GM21390 (cell line): ENCODE results near the gene CXCL5.
A peak's percentile ranks its signal among the peaks of the same experiment; 100 is the strongest.

Source experiments
- ATAC-seq: cut with Tn5 transposase; IDR thresholded peaks from one replicate; pipeline ENCODE4 v1.9.1; 2021; ENCODE audit not compliant: unreplicated experiment

Gene CXCL5

DNA sequence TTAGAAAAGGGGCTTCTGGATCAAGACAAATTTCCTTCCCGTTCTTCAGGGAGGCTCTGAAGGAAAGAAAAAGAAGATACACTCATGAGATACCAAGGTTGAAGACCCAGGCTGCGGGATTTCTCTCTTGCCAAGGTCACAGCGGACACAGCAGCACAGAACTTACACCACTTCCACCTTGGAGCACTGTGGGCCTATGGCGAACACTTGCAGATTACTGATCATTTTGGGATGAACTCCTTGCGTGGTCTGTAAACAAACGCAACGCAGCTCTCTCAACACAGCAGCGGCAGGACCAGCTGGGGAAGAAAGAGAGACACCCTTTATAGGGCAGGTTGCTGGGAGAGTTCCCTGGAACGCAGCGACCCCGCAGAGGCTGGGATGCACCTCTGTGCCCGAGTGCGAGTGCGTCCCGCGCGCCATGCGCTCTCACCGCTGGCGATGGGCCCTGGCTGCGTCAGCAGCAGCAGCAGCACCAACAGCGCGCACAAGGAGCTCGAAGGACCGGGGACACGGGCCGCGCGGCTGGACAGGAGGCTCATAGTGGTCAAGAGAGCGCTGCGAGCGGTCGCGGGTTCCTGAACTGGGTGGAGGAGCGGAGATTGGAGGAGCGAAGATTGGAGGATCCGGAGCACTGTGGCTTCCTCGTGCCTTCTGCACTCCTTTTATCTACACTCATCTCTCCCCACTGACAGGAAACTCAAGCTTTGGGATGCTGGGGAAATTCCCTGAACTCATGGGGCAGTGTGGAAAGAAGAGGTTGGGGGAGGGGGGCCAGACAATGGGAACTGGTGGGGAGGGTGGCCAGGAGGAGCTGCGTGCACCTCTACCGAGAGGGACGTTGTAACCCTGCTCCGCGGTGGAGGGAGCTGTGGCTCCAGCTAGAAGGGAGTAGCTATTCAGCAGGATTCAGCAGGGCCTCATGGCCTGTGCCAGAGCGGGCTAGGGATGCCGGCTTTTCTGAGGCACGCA is at the start of gene CXCL5:
Gene CXCL5 (minus strand): TSS at position 638 of the 972 bp plus-strand sequence. CDS start 96 bp downstream, at position 542.
- no peak for ATAC-seq

- no peak for ATAC-seq
Measured at GRCh38 chr4:74047152-74047551, 48.7 kb upstream of the CXCL5 start.

GRCh38 chr4:74045772-74046171 is 47.3 kb upstream of the CXCL5 start:
- ATAC-seq = no peak

- ATAC-seq = no peak
Measured at GRCh38 chr4:74045247-74045646, 46.8 kb upstream of the CXCL5 start.

GRCh38 chr4:74044677-74045076 is 46.2 kb upstream of the CXCL5 start:
- ATAC-seq = no peak

- ATAC-seq = no peak
Measured at GRCh38 chr4:74042681-74043080, 44.2 kb upstream of the CXCL5 start.

DNA sequence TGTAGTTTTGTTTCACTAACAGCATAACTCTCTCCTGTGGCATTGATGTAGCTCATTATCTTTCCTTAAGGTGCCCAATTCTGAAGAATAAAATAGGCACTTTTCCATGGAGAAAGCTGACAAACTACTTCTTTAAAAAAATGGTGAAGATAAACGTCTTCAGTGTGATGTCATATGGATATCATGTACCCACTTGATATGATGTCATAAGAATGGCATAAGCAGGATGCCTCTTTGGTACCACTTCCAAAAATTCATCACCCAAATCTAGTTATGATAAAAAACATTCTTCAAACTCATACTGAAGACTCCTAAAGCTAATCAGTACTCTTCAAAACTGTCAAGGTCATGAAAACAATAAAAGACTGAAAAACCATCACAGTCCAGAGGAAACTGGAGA is 42.9 kb upstream of the CXCL5 start:
- no peak for ATAC-seq

- no peak for ATAC-seq
Measured at GRCh38 chr4:74039315-74039763, 40.9 kb upstream of the CXCL5 start.

GRCh38 chr4:74038425-74039314 is 40.2 kb upstream of the CXCL5 start, which contains the start of gene CXCL3:
CXCL3 (minus strand) TSS chr4:74038689; CDS start chr4:74038611, 78 bp downstream.
- peak; percentile 60 for ATAC-seq

DNA sequence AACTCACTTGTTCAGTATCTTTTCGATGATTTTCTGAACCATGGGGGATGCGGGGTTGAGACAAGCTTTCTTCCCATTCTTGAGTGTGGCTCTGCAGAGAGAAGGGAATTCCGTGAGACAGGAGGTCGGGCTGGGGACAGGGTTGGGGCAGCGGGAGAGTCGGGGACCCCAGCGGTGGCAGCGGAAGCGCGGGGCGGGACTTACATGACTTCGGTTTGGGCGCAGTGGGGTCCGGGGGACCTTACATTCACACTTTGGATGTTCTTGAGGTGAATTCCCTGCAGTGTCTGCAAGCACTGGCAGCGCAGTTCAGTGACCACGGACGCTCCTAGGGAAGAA is 39.6 kb upstream of the CXCL5 start:
- ATAC-seq = no peak

GRCh38 chr4:74037076-74037955 is 38.8 kb upstream of the CXCL5 start:
- no peak for ATAC-seq

GRCh38 chr4:74033739-74034138 is 35.3 kb upstream of the CXCL5 start:
- ATAC-seq = no peak

- ATAC-seq = no peak
Measured at GRCh38 chr4:74032064-74032463, 33.6 kb upstream of the CXCL5 start.

- no peak for ATAC-seq
Measured at GRCh38 chr4:74031576-74031975, 33.1 kb upstream of the CXCL5 start.

DNA sequence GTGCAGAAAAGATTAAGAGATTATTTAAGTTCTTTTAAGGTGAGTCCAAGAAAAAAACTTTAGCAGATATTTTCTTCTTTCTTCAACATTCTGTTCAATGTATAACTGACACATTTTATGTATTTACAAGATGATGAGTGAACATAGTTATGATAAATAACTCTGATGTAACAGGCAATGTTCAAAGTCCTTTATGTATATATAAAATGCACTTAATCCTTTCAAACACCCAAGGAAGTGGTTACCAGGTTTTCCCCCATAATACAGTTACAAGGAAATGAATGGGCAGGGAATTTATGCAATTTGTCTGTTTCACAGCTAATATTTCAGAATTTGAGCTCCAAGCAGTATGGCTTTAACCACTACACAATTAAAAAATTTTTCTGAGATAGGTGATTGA is 31.8 kb upstream of the CXCL5 start:
- no peak for ATAC-seq

DNA sequence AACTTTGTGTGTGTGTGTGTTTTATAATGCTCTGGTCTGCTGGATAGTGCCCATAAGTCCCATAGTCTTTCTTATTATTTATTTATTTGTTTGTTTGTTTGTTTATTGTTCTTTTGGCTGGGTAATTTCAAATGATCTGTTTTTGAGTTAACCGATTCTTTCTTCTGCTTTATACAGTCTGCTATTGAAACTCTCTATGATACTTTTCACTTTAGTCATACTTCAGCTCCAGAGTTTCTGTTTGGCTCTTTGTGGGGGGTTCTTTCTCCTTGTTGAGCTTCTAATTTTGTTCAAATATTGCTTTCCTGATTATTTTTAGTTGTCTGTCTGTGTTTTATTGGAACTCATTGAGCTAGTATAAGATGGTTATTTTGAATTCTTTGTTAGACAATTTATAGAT is 30.0 kb upstream of the CXCL5 start:
- no peak for ATAC-seq

DNA sequence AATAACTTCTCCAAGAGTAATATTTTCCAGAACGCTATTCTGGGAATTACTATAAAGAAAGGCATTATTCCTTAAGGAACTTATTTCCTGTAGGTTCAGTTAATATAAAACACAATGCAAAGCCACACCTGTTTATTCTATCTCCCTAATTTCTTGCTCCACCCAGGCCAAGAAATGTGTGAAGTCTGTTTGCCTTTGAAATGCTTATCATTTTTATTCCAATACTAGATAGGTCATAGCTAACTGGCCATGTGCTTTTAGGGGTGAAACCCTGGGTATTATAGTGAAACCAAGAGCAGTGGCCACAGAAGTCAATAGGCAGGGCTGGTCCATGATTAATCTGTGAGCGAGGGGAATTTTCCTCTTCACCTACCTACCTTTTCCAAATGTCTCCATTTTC is 25.2 kb upstream of the CXCL5 start:
- no peak for ATAC-seq

GRCh38 chr4:74021601-74022000 is 23.1 kb upstream of the CXCL5 start:
- ATAC-seq = no peak

- no peak for ATAC-seq
Measured at GRCh38 chr4:74018771-74019170, 20.3 kb upstream of the CXCL5 start.

GRCh38 chr4:74018116-74018515 is 19.6 kb upstream of the CXCL5 start:
- no peak for ATAC-seq

DNA sequence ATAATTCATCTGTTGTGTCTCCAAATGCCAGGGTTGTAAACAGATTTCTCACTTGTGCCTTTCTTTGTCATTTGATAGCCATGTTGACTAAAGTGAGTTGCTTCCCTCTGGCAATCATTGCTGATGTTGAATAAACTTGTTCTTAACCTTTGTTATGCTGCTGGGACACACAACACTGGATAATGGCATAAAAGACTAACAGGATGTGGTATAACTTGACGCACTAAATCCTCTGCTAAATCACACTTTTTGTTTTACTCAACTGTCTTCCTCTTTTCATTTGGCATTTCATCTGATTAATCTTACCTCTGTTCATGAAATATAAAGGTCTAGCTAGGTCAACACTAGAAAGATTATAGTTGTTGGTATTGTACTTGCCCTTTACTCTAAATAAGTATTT is 17.6 kb upstream of the CXCL5 start:
- no peak for ATAC-seq
